Hematopoietic multipotent progenitor cell (in vitro differentiated cells): ENCODE results near the gene TCP11L2. TPM values are rescaled to one million over a fixed set of nuclear protein-coding genes. Genes with fewer than 3 reads are reported as not detected.

ENCODE experiments used
- DNase-seq, 3 donors: peaks; one replicate each; pipeline ENCODE4 v3.0.0-alpha.2; 2011 to 2015; ENCODE audit warnings: low read depth in 2 of 3, low spot score in 2 of 3
- total RNA-seq: library from RNA; depleted of rRNA; stranded (reverse); fragments of >200 nt; gene quantifications from one replicate; pipeline ENCODE4 v1.2.3, GENCODE V29; 2012

The TCP11L2 gene
- total RNA-seq, result 60.1 TPM

GRCh38 chr12:106302401-106303201 lies at the start of gene TCP11L2:
TSS of gene TCP11L2 (plus strand) at chr12:106302733. CDS start at chr12:106311076, 8,343 bp downstream.
- DNase-seq, result peak; percentile 80 to 91 (median 87)

- DNase-seq, result no peak
Measured at GRCh38 chr12:106254724-106255123, 47.8 kb upstream of the TCP11L2 start.

- DNase-seq, result no peak
Measured at GRCh38 chr12:106255493-106255892, 47.0 kb upstream of the TCP11L2 start.

- no peak for DNase-seq
Measured at GRCh38 chr12:106255952-106256351, 46.6 kb upstream of the TCP11L2 start.

GRCh38 chr12:106256524-106256923 lies 46.0 kb upstream of the TCP11L2 start:
- DNase-seq, result no peak

- DNase-seq, result no peak
Measured at GRCh38 chr12:106258226-106258625, 44.3 kb upstream of the TCP11L2 start.

GRCh38 chr12:106258935-106259334 lies 43.6 kb upstream of the TCP11L2 start:
- no peak for DNase-seq

GRCh38 chr12:106265116-106265515 lies 37.4 kb upstream of the TCP11L2 start:
- DNase-seq, result no peak

- peak in 1 of 3 donors; percentile 15 for DNase-seq
Measured at GRCh38 chr12:106267535-106267934, 35.0 kb upstream of the TCP11L2 start.

- peak in 2 of 3 donors; percentile 56 to 84 for DNase-seq
Measured at GRCh38 chr12:106269150-106269771, 33.3 kb upstream of the TCP11L2 start.

GRCh38 chr12:106271575-106272505 lies 30.7 kb upstream of the TCP11L2 start:
- no peak for DNase-seq

- DNase-seq, result no peak
Measured at GRCh38 chr12:106273491-106273890, 29.0 kb upstream of the TCP11L2 start.

- DNase-seq, result no peak
Measured at GRCh38 chr12:106274012-106274411, 28.5 kb upstream of the TCP11L2 start.

GRCh38 chr12:106274575-106275121 lies 27.9 kb upstream of the TCP11L2 start:
- no peak for DNase-seq

GRCh38 chr12:106275458-106275857 lies 27.1 kb upstream of the TCP11L2 start:
- no peak for DNase-seq

GRCh38 chr12:106276032-106276740 lies 26.3 kb upstream of the TCP11L2 start:
- no peak for DNase-seq

- DNase-seq, result no peak
Measured at GRCh38 chr12:106280106-106280505, 22.4 kb upstream of the TCP11L2 start.

- DNase-seq, result no peak
Measured at GRCh38 chr12:106281056-106281782, 21.3 kb upstream of the TCP11L2 start.

GRCh38 chr12:106281804-106282203 lies 20.7 kb upstream of the TCP11L2 start:
- DNase-seq, result no peak
